ENCODE data around the gene ST6GALNAC5. TPM values are rescaled to one million over a fixed set of nuclear protein-coding genes. Genes with fewer than 3 reads are reported as not detected.

Gene ST6GALNAC5
- total RNA-seq, 1 donor from 2014 or later, result 32.9 TPM

GRCh38 chr1:76830373-76830772 is 36.9 kb upstream of the ST6GALNAC5 start:
- H3K27ac ChIP-seq, result no peak overlapping the region
- H3K27me3 ChIP-seq, result no peaks in the 10 kb centered on the region
- no peaks in the 10 kb centered on the region for H3K4me1 ChIP-seq
- TF ChIP-seq CTCF (IDR thresholded peaks at IDR 0.05), result no peak
- no peak overlapping the region for H3K4me3 ChIP-seq
- DNase-seq (ENCODE audit: low spot score in 2 of 2), result no peak
- H3K9me3 ChIP-seq, result no peaks in the 10 kb centered on the region
- intact Hi-C loops (cut with DNase I), result no loop called here
- H3K36me3 ChIP-seq, result no peaks in the 10 kb centered on the region

GRCh38 chr1:76832521-76832920 is 34.8 kb upstream of the ST6GALNAC5 start:
- no peak for TF ChIP-seq CTCF (IDR thresholded peaks at IDR 0.05)
- Histone ChIP-seq H3K27ac (no peak overlapping the region), H3K9me3 (no peaks in the 10 kb centered on the region), H3K36me3 (no peaks in the 10 kb centered on the region), H3K27me3 (no peaks in the 10 kb centered on the region), H3K4me1 (no peaks in the 10 kb centered on the region), H3K4me3 (no peak overlapping the region)
- intact Hi-C loops (cut with DNase I), result no loop called here
- no peak for DNase-seq (ENCODE audit: low spot score in 2 of 2)

GRCh38 chr1:76833151-76833550 is 34.1 kb upstream of the ST6GALNAC5 start:
- no peak for TF ChIP-seq CTCF (IDR thresholded peaks at IDR 0.05)
- Histone ChIP-seq H3K4me1 (no peaks in the 10 kb centered on the region), H3K36me3 (no peaks in the 10 kb centered on the region), H3K4me3 (no peak overlapping the region), H3K27ac (no peak overlapping the region), H3K27me3 (no peaks in the 10 kb centered on the region), H3K9me3 (no peaks in the 10 kb centered on the region)
- DNase-seq (ENCODE audit: low spot score in 2 of 2), result no peak
- intact Hi-C loops (cut with DNase I), result no loop called here

GRCh38 chr1:76833856-76834255 is 33.4 kb upstream of the ST6GALNAC5 start:
- no peak overlapping the region for H3K27ac ChIP-seq
- intact Hi-C loops (cut with DNase I), result no loop called here

GRCh38 chr1:76835203-76835602 is 32.1 kb upstream of the ST6GALNAC5 start:
- no peak for DNase-seq (ENCODE audit: low spot score in 2 of 2)
- no peaks in the 10 kb centered on the region for H3K36me3 ChIP-seq
- no peaks in the 10 kb centered on the region for H3K9me3 ChIP-seq
- H3K4me3 ChIP-seq, result no peak overlapping the region
- intact Hi-C loops (cut with DNase I), result no loop called here
- no peak overlapping the region for H3K27ac ChIP-seq
- no peaks in the 10 kb centered on the region for H3K27me3 ChIP-seq
- no peaks in the 10 kb centered on the region for H3K4me1 ChIP-seq
- no peak for TF ChIP-seq CTCF (IDR thresholded peaks at IDR 0.05)

More at GRCh38 chr1:76833856-76834255, 33.4 kb upstream of the ST6GALNAC5 start:
- no peak for DNase-seq (ENCODE audit: low spot score in 2 of 2)
- H3K4me3 ChIP-seq, result no peak overlapping the region
- no peaks in the 10 kb centered on the region for H3K36me3 ChIP-seq
- no peaks in the 10 kb centered on the region for H3K4me1 ChIP-seq
- no peaks in the 10 kb centered on the region for H3K27me3 ChIP-seq
- H3K9me3 ChIP-seq, result no peaks in the 10 kb centered on the region
- TF ChIP-seq CTCF (IDR thresholded peaks at IDR 0.05), result no peak

- H3K9me3 ChIP-seq, result no peaks in the 10 kb centered on the region
- no peak overlapping the region for H3K27ac ChIP-seq
- H3K4me1 ChIP-seq, result no peaks in the 10 kb centered on the region
- H3K4me3 ChIP-seq, result no peak overlapping the region
- H3K27me3 ChIP-seq, result no peaks in the 10 kb centered on the region
- no peak for DNase-seq (ENCODE audit: low spot score in 2 of 2)
- H3K36me3 ChIP-seq, result no peaks in the 10 kb centered on the region
- intact Hi-C loops (cut with DNase I), result no loop called here
- TF ChIP-seq CTCF (IDR thresholded peaks at IDR 0.05), result no peak
Measured at GRCh38 chr1:76840278-76840677, 27.0 kb upstream of the ST6GALNAC5 start.
